K562 (cell line): ENCODE results near the gene KXD1. TPM values are rescaled to one million over a fixed set of nuclear protein-coding genes. Genes with fewer than 3 reads are reported as not detected.

Source experiments
- E2F1 ChIP-seq: sonication (generic); formaldehyde crosslinking; IDR thresholded peaks from 2 replicates; pipeline ENCODE4 v1.8.1; 2023; ENCODE audit warnings: mild to moderate bottlenecking, missing genetic modification reagents, moderate library complexity
- E2F4 ChIP-seq: sonication (generic); formaldehyde crosslinking; IDR thresholded peaks from 2 replicates; pipeline ENCODE4 v1.8.0; 2022; ENCODE audit warnings: mild to moderate bottlenecking, low read depth, missing genetic modification reagents
- GTF2F1 ChIP-seq: IDR thresholded peaks from 2 replicates; pipeline ENCODE4 v1.6.1; 2011; ENCODE audit warnings: low read depth, low read length, improper control_type of control experiment
- MYBL2 ChIP-seq, 2 experiments: fragments of 450-650 bp in 1 of 2; sonication (generic) in 1 of 2; formaldehyde crosslinking in 1 of 2; IDR thresholded peaks; 2 replicates each; pipeline versions ENCODE4 v1.6.1 to v1.8.1; 2017 to 2022; ENCODE audit warnings: borderline replicate concordance in 1 of 2, inconsistent platforms in 1 of 2, low read depth in 1 of 2, mild to moderate bottlenecking in 1 of 2, missing genetic modification reagents in 1 of 2, moderate library complexity in 1 of 2
- RBFOX2 ChIP-seq: fragments of 200-400 bp; formaldehyde crosslinking; IDR thresholded peaks from 2 replicates; pipeline ENCODE4 v1.6.1; 2017; ENCODE audit warnings: low read depth, mild to moderate bottlenecking, low read length, moderate library complexity
- THRAP3 ChIP-seq: fragments of 450-650 bp; IDR thresholded peaks from 2 replicates; pipeline ENCODE4 v1.6.1; 2016; ENCODE audit warnings: mild to moderate bottlenecking, inconsistent platforms, borderline replicate concordance
- USF2 ChIP-seq: sonication (generic); formaldehyde crosslinking; IDR thresholded peaks from 2 replicates; pipeline ENCODE4 v1.5.0; 2020; ENCODE audit warnings: missing genetic modification reagents
- ZBTB33 ChIP-seq: sonication (generic); formaldehyde crosslinking; IDR thresholded peaks from 2 replicates; pipeline ENCODE4 v1.8.1; 2023; ENCODE audit warnings: mild to moderate bottlenecking, missing genetic modification reagents
- ZKSCAN3 ChIP-seq: fragments of 250-450 bp; sonication (Bioruptor Pico); IDR thresholded peaks from 2 replicates; pipeline ENCODE4 v1.4.0; 2020
- ZNF277 ChIP-seq: fragments of 250-450 bp; sonication (Bioruptor Pico); IDR thresholded peaks from 2 replicates; pipeline ENCODE4 v1.8.0; 2022; ENCODE audit warnings: inconsistent platforms, mild to moderate bottlenecking, moderate library complexity, borderline replicate concordance
- ZNF431 ChIP-seq: sonication (generic); formaldehyde crosslinking; IDR thresholded peaks from 2 replicates; pipeline ENCODE4 v1.8.0; 2022; ENCODE audit warnings: mild to moderate bottlenecking, missing genetic modification reagents
- ZNF778 ChIP-seq: fragments of 450-650 bp; formaldehyde crosslinking; IDR thresholded peaks from 2 replicates; pipeline ENCODE4 v1.4.0; 2020; ENCODE audit warnings: mild to moderate bottlenecking, moderate library complexity
- polyA plus RNA-seq, 8 experiments: library from polyadenylated mRNA; depleted of rRNA in 4 of 8; stranded (reverse) in 5 of 8; unstranded in 3 of 8; fragments of >200 nt; fragmentation: Nextera tagmentation in 2 of 8; fragmentation: Illumina TruSeq in 1 of 8; extraction: Ambion mirVana in 2 of 8; extraction: Trizol in 1 of 8; gene quantifications; 2 replicates each; pipeline versions ENCODE4 v1.2.1 to v1.2.3, GENCODE V29; 2011 to 2014; ENCODE audit warnings: inconsistent platforms in 1 of 8, missing spikeins in 1 of 8
- total RNA-seq, 7 experiments: library from RNA; depleted of rRNA in 6 of 7; stranded (reverse); fragments of >200 nt in 6 of 7; fragmentation: Illumina TruSeq in 2 of 7; extraction: Trizol in 2 of 7; gene quantifications; 2 replicates each; pipeline versions ENCODE4 v1.2.1 to v1.2.3, GENCODE V29; 2011 to 2021; ENCODE audit warnings: low replicate concordance in 1 of 7

KXD1 gene
- total and polyA plus RNA-seq, 9 of the 15 experiments (the other 6 are each of a cell fraction or from before 2014, with no cell fraction given): 21.9 to 210 (median 118) TPM

GRCh38 chr19:18517606-18518005, 40.1 kb upstream of the KXD1 start (continued):
- TF ChIP-seq E2F4 (CRISPR knock-in tag): no peak
- no peak for TF ChIP-seq E2F1
- no peak for TF ChIP-seq MYBL2 (IDR thresholded peaks at IDR 0.05; ENCODE audit: low read depth)
- no peak for TF ChIP-seq MYBL2 (CRISPR knock-in tag; IDR thresholded peaks at IDR 0.05; ENCODE audit: borderline replicate concordance)
- no peak for TF ChIP-seq RBFOX2
- TF ChIP-seq THRAP3: no peak
- no peak for TF ChIP-seq ZKSCAN3 (CRISPR knock-in tag)
- TF ChIP-seq USF2: no peak
- TF ChIP-seq ZNF778 (CRISPR knock-in tag): no peak
- no peak for TF ChIP-seq ZNF431
- TF ChIP-seq ZNF277: no peak
- no peak for TF ChIP-seq ZBTB33 (CRISPR knock-in tag)
- no peak for TF ChIP-seq GTF2F1
